Uterus (tissue), 4 donors: Measurements from ENCODE around the gene EPB41L3. TPM values are rescaled to one million over a fixed set of nuclear protein-coding genes. Genes with fewer than 3 reads are reported as not detected.

Experiments
- DNase-seq, 2 donors: peaks; one replicate each; pipeline ENCODE4 v3.0.0-alpha.2; 2019 to 2020
- H3K27ac ChIP-seq, 2 donors: fragments of 200-600 bp; sonication (generic); 1 replicate in 1 of 2; 2 replicates in 1 of 2; pipeline ENCODE4 v1.5.1; 2016 to 2018
- H3K27me3 ChIP-seq, 2 donors: fragments of 200-600 bp; sonication (generic); one replicate each; pipeline ENCODE4 v1.5.1; 2018 to 2019; ENCODE audit warnings: control low read depth in 1 of 2
- H3K36me3 ChIP-seq, 2 donors: fragments of 200-600 bp; sonication (generic); one replicate each; pipeline ENCODE4 v1.5.1; 2019; ENCODE audit warnings: control low read depth in 1 of 2
- H3K4me1 ChIP-seq, 2 donors: fragments of 200-600 bp; sonication (generic); one replicate each; pipeline ENCODE4 v1.5.1; 2018 to 2019; ENCODE audit warnings: control low read depth in 1 of 2
- H3K4me3 ChIP-seq, 2 donors: fragments of 200-600 bp; sonication (generic); 1 replicate in 1 of 2; 2 replicates in 1 of 2; pipeline ENCODE4 v1.5.1; 2018 to 2019; ENCODE audit warnings: mild to moderate bottlenecking in 1 of 2
- H3K9me3 ChIP-seq, 2 donors: fragments of 200-600 bp; sonication (generic); one replicate each; pipeline ENCODE4 v1.5.1; 2019; ENCODE audit warnings: control low read depth in 1 of 2
- POLR2A ChIP-seq, 2 donors: fragments of 450-650 bp; IDR thresholded peaks; one replicate each; pipeline ENCODE4 v1.6.1; 2016; ENCODE audit warnings: antibody characterized with exemption in 2 of 2, mild to moderate bottlenecking in 1 of 2, moderate library complexity in 1 of 2
- intact Hi-C: fragments of 100-400 bp; cut with DNase I; formaldehyde crosslinking; loops from one replicate; pipeline ENCODE4 v1.15.1; 2023; ENCODE audit warnings: low total_unique reads
- total RNA-seq, 4 donors: library from RNA; depleted of rRNA in 3 of 4; stranded (reverse); fragments of >200 nt in 3 of 4; gene quantifications; one replicate each; pipeline versions ENCODE4 v1.1.0 to v1.2.4, GENCODE V29; 2014 to 2023
- TF ChIP-seq, protein P1 (sequence below), 4 experiments: fragments of 200-600 bp in 2 of 4; fragments of 450-650 bp in 2 of 4; sonication (generic) in 2 of 4; IDR thresholded peaks; one replicate each; pipeline ENCODE4 v1.5.1; 2016 to 2019; ENCODE audit warnings: antibody characterized with exemption in 4 of 4, mild to moderate bottlenecking in 2 of 4, moderate library complexity in 1 of 4
- donor health status: DM: yes; HTN: yes; CAD: no.

The EPB41L3 gene
- total RNA-seq, 4 donors from 2014 or later: 31.5 to 111 (median 57.1) TPM

DNA sequence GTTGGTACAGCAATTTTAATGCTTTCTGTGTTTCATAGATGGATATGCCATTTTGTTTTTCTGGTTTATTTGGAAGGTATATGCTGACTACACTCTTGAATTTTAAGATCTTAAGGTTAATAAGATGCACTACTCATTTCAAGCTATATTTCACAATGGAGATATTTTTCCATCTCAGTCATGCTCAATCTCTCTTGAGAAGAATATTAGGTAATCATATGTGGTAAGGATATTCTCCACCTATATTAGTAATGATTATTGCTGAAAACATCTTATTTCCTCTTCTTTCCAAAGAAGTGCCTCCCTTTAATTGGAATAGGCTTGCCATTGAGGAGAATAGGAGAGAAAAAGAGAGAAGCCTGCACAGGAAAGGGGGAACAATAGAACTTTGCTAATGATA is 40.1 kb downstream of the EPB41L3 start:
- intact Hi-C loops: no loop called here
- Histone ChIP-seq H3K27me3 (no peaks in the 10 kb centered on the region), H3K36me3 (no peaks in the 10 kb centered on the region), H3K27ac (no peak overlapping the region), H3K9me3 (no peaks in the 10 kb centered on the region), H3K4me1 (no peaks in the 10 kb centered on the region), H3K4me3 (no peak overlapping the region)
- no peak for TF ChIP-seq POLR2A (IDR thresholded peaks at IDR 0.05)
- TF ChIP-seq, protein P1, sequence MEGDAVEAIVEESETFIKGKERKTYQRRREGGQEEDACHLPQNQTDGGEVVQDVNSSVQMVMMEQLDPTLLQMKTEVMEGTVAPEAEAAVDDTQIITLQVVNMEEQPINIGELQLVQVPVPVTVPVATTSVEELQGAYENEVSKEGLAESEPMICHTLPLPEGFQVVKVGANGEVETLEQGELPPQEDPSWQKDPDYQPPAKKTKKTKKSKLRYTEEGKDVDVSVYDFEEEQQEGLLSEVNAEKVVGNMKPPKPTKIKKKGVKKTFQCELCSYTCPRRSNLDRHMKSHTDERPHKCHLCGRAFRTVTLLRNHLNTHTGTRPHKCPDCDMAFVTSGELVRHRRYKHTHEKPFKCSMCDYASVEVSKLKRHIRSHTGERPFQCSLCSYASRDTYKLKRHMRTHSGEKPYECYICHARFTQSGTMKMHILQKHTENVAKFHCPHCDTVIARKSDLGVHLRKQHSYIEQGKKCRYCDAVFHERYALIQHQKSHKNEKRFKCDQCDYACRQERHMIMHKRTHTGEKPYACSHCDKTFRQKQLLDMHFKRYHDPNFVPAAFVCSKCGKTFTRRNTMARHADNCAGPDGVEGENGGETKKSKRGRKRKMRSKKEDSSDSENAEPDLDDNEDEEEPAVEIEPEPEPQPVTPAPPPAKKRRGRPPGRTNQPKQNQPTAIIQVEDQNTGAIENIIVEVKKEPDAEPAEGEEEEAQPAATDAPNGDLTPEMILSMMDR (IDR thresholded peaks at IDR 0.05): no peak
- DNase-seq: no peak

DNA sequence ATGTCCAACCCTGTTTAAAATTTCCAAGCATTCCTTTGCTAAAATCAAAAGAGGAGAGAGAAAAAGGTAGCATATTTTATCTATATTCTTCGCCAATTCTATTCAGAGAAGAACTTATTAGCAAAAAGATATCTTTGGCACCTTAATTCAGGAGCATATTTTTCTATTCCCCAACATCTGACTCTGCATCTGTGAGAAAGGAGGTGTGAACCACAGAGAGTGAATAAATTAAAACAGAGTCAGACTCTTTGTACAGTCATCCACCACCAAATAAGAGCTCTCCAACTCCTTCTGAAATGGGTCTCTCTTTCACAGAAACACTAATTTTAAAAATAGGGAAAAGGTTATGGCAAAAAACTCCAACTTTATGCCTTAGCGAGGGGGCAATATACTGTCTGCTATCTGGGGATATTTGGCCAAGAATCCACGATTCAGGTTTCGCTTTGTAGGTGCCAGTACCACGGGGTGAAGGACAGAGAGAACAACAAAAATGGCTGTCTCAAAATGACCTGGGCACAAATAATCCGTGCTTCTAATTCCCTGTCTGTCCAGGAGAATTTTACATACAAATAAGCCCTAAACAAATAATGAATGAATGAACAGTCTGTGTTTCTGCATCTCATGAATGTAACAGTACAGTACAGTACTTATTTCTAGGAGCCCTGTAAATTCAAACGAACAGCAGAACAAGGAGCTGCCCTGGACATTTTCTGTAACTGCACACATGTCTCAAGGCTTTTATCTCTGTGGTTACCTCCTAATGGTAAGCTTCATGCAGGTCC is 43.4 kb downstream of the EPB41L3 start:
- TF ChIP-seq, protein P1 (IDR thresholded peaks at IDR 0.05): no peak
- TF ChIP-seq POLR2A (IDR thresholded peaks at IDR 0.05): no peak
- no peak overlapping the region for H3K27ac ChIP-seq
- no peak overlapping the region for H3K4me3 ChIP-seq
- H3K27me3 ChIP-seq: no peaks in the 10 kb centered on the region
- intact Hi-C loops: no loop called here
- no peaks in the 10 kb centered on the region for H3K36me3 ChIP-seq
- no peaks in the 10 kb centered on the region for H3K9me3 ChIP-seq
- DNase-seq: no peak
- H3K4me1 ChIP-seq: no peaks in the 10 kb centered on the region

DNA sequence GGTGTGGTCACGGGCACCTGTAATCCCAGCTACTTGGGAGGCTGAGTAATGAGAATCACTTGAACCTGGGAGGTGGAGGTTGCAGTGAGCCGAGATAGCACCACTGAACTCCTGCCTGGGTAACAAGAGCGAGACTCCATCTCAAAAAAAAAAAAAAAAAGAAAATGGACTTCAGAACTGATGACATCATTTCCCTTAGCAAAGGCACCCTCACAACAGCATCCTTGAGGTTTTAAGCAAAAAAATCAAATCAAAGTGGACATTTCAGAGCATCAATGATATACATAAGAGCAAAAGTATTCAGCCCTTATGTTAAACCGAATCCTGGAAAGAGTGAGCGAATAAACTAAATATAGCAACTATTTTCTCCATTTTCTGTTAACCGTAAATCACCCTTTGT is 45.3 kb downstream of the EPB41L3 start:
- Histone ChIP-seq H3K27ac (no peak overlapping the region), H3K27me3 (no peaks in the 10 kb centered on the region), H3K4me3 (no peak overlapping the region), H3K4me1 (no peaks in the 10 kb centered on the region), H3K36me3 (no peaks in the 10 kb centered on the region), H3K9me3 (no peaks in the 10 kb centered on the region)
- no peak for DNase-seq
- intact Hi-C loops: loop anchor here (5.0 kb wide), 1 partner anchor 814 kb away; no protein-coding TSS in a partner anchor
- no peak for TF ChIP-seq POLR2A (IDR thresholded peaks at IDR 0.05)
- TF ChIP-seq, protein P1 (IDR thresholded peaks at IDR 0.05): no peak

DNA sequence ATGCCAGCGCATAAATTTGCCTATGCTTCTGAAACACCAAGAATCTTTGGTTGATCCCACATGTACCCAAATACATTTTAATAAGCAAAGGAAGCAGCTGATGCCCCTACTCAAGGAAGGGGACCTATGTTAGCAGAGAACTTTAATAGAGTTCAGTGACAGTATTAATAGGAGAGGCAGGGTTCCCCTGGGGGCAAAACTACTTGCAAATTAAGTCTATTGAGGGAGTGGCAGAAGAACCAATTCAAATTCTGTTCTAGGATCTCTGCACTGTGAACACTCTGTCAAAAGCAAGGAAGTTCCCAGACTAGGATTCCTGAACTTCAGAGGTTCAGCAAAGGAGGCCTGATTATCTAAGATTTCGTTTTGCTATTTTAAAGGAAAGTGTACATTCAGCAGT is 47.5 kb downstream of the EPB41L3 start:
- no peaks in the 10 kb centered on the region for H3K9me3 ChIP-seq
- no peaks in the 10 kb centered on the region for H3K36me3 ChIP-seq
- no peak for DNase-seq
- TF ChIP-seq, protein P1 (IDR thresholded peaks at IDR 0.05): no peak
- TF ChIP-seq POLR2A (IDR thresholded peaks at IDR 0.05): no peak
- H3K4me3 ChIP-seq: no peak overlapping the region
- no peaks in the 10 kb centered on the region for H3K27me3 ChIP-seq
- H3K27ac ChIP-seq: no peak overlapping the region
- H3K4me1 ChIP-seq: no peaks in the 10 kb centered on the region
- intact Hi-C loops: loop anchor here (5.0 kb wide), 1 partner anchor 816 kb away; no protein-coding TSS in a partner anchor

DNA sequence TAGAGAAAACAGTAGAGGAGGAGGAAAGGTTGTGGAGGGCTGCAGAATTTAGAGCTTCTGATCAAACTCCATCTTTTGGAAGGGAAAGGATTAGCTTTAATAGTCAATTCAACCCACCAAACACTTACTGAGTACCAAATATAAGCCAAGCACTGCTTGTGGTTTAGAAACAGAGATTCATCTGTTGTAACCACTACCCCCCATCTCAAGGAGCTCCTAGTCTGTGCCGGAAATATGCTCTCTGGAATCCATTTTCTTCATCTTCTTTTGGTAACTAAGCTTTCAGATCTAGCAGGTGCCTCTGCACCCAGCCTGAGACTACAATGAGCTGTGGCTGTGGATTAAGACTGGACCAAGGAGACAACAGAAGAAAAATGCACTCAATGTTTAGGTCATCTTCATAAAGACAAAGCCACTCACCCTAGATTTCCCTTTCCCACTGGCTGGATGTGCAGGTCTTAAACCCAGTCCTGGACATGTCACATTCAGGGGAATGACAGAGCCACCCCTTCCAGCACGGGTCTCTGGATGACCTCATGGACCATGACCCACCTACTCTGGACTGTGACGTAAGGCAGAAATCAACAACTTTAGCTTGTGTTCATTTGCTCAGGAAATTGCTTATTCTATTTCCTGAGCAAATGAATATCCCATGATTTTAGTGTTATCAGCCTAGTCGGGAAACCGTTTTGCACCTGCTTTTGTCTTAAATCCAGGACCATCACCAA is 52.9 kb downstream of the EPB41L3 start:
- H3K36me3 ChIP-seq: no peaks in the 10 kb centered on the region
- H3K9me3 ChIP-seq: no peaks in the 10 kb centered on the region
- no peak for TF ChIP-seq POLR2A (IDR thresholded peaks at IDR 0.05)
- TF ChIP-seq, protein P1 (IDR thresholded peaks at IDR 0.05): no peak
- DNase-seq: no peak
- no peak overlapping the region for H3K4me3 ChIP-seq
- intact Hi-C loops: no loop called here
- no peaks in the 10 kb centered on the region for H3K27me3 ChIP-seq
- H3K27ac ChIP-seq: no peak overlapping the region
- H3K4me1 ChIP-seq: no peaks in the 10 kb centered on the region
